MM.1S (cell line): ENCODE measurements around the gene FLVCR1.

Experiments
- DNase-seq: peaks from one replicate; pipeline ENCODE4 v3.0.0-alpha.2; 2015
- H2AFZ ChIP-seq: fragments of 300-600 bp; sonication (generic); 2 replicates; pipeline ENCODE4 v1.6.0; 2016; ENCODE audit warnings: antibody characterized with exemption, low read length
- H3F3A ChIP-seq: fragments of 300-600 bp; sonication (generic); 2 replicates; pipeline ENCODE4 v1.6.1; 2016; ENCODE audit warnings: mild to moderate bottlenecking, antibody characterized with exemption, low read length, moderate library complexity, mixed read lengths; ENCODE audit not compliant: insufficient read depth
- H3K27ac ChIP-seq: fragments of 300-600 bp; sonication (generic); 2 replicates; pipeline ENCODE4 v1.5.1; 2016; ENCODE audit warnings: mild to moderate bottlenecking, low read length
- H3K27me3 ChIP-seq: fragments of 300-600 bp; sonication (generic); replicated peaks from 2 replicates; pipeline ENCODE4 v1.6.0; 2016; ENCODE audit warnings: low read length; ENCODE audit not compliant: insufficient read depth
- H3K36me3 ChIP-seq: fragments of 300-600 bp; sonication (generic); replicated peaks from 2 replicates; pipeline ENCODE4 v1.6.1; 2016; ENCODE audit warnings: mild to moderate bottlenecking, low read length, mixed read lengths; ENCODE audit not compliant: insufficient read depth
- H3K4me1 ChIP-seq: fragments of 300-600 bp; sonication (generic); 2 replicates; pipeline ENCODE4 v1.6.1; 2016; ENCODE audit warnings: low read length, mixed read lengths
- H3K4me2 ChIP-seq: fragments of 300-600 bp; sonication (generic); 2 replicates; pipeline ENCODE4 v1.6.0; 2016; ENCODE audit warnings: low read depth, low read length
- H3K4me3 ChIP-seq: fragments of 300-600 bp; sonication (generic); 2 replicates; pipeline ENCODE4 v1.5.1; 2016; ENCODE audit warnings: low read length, mixed read lengths
- H3K79me2 ChIP-seq: fragments of 300-600 bp; sonication (generic); 2 replicates; pipeline ENCODE4 v1.6.1; 2016; ENCODE audit warnings: mixed run types, low read length, mixed read lengths
- H3K9ac ChIP-seq: fragments of 300-600 bp; sonication (generic); 2 replicates; pipeline ENCODE4 v1.6.1; 2016; ENCODE audit warnings: low read length, mixed read lengths
- H3K9me2 ChIP-seq: fragments of 300-600 bp; sonication (generic); replicated peaks from 2 replicates; pipeline ENCODE4 v1.6.1; 2016; ENCODE audit warnings: mild to moderate bottlenecking, low read length, mixed read lengths; ENCODE audit not compliant: insufficient read depth
- H3K9me3 ChIP-seq: fragments of 300-600 bp; sonication (generic); replicated peaks from 2 replicates; pipeline ENCODE4 v1.6.1; 2016; ENCODE audit warnings: mild to moderate bottlenecking, low read length, mixed read lengths; ENCODE audit not compliant: insufficient read depth
- H4K20me1 ChIP-seq: fragments of 300-600 bp; sonication (generic); 2 replicates; pipeline ENCODE4 v1.6.1; 2016; ENCODE audit warnings: mild to moderate bottlenecking, low read length, moderate library complexity, mixed read lengths; ENCODE audit not compliant: insufficient read depth
- EZH2 ChIP-seq: fragments of 300-600 bp; sonication (generic); optimal IDR thresholded peaks from 2 replicates; pipeline ENCODE3; 2017; ENCODE audit warnings: low read depth, mild to moderate bottlenecking, antibody characterized with exemption, low read length, mixed read lengths
- EZH2phosphoT487 ChIP-seq: fragments of 300-600 bp; sonication (generic); IDR thresholded peaks from 2 replicates; pipeline ENCODE4 v1.6.1; 2018; ENCODE audit warnings: antibody characterized with exemption, low read length
- TF ChIP-seq, protein P1 (sequence below): fragments of 300-600 bp; sonication (generic); IDR thresholded peaks from 2 replicates; pipeline ENCODE4 v1.5.1; 2016; ENCODE audit warnings: antibody characterized with exemption, low read length, mixed read lengths

Gene FLVCR1

DNA sequence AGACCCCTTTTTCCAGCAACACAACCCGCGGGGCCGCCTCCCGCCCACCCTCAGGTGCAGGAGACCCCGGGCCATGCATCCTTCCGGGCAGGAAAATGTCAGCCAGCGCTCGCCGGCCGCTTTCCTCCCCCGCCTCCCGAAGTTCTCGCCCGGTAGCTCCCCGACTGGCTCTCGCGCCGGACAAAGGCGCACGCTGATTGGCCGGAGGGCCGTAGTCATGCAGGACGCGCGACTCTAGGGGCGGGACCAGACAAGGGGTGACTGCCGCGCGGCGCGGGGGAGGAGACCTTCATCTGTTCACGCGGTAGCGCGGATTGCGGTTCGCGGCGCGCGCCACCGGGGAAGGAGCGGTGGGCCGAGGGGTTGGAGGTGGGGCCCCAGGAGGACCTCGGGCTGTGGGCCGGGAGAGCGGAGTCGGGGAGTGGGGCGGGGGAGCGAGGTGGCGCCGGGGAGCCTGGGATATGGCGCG is at the start of gene FLVCR1:
Gene FLVCR1 (plus strand): TSS at position 284 of the 469 bp plus-strand sequence. CDS start 178 bp downstream, at position 462.
- Histone ChIP-seq H3K9ac (peak within 1 kb of the TSS; percentile 86), H3K27me3 (no peaks in the 10 kb centered on the region), H3K4me2 (peak within 1 kb of the TSS; percentile 95), H3K4me1 (peaks cover 14% of the 10 kb centered on the region), H4K20me1 (no peaks in the 10 kb centered on the region), H2AFZ (peak within 1 kb of the TSS; percentile 77), H3K27ac (peak within 1 kb of the TSS; percentile 52; the same call in 1 of the 2 replicates), H3K4me3 (peak within 1 kb of the TSS; percentile 71), H3F3A (peaks cover 7% of the 10 kb centered on the region; the same call in 1 of the 2 replicates), H3K36me3 (no peaks in the 10 kb centered on the region), H3K79me2 (peaks cover 42% of the 10 kb centered on the region), H3K9me2 (no peaks in the 10 kb centered on the region), H3K9me3 (no peaks in the 10 kb centered on the region)
- TF ChIP-seq EZH2phosphoT487 (no peak), EZH2 (no peak)
- TF ChIP-seq, protein P1, sequence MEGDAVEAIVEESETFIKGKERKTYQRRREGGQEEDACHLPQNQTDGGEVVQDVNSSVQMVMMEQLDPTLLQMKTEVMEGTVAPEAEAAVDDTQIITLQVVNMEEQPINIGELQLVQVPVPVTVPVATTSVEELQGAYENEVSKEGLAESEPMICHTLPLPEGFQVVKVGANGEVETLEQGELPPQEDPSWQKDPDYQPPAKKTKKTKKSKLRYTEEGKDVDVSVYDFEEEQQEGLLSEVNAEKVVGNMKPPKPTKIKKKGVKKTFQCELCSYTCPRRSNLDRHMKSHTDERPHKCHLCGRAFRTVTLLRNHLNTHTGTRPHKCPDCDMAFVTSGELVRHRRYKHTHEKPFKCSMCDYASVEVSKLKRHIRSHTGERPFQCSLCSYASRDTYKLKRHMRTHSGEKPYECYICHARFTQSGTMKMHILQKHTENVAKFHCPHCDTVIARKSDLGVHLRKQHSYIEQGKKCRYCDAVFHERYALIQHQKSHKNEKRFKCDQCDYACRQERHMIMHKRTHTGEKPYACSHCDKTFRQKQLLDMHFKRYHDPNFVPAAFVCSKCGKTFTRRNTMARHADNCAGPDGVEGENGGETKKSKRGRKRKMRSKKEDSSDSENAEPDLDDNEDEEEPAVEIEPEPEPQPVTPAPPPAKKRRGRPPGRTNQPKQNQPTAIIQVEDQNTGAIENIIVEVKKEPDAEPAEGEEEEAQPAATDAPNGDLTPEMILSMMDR = no peak
- DNase-seq = peak; percentile 99

GRCh38 chr1:212814537-212815334 is 43.3 kb upstream of the FLVCR1 start:
- no peaks in the 10 kb centered on the region for H3K27me3 ChIP-seq
- DNase-seq = no peak
- no peaks in the 10 kb centered on the region for H4K20me1 ChIP-seq
- H3F3A ChIP-seq = no peaks in the 10 kb centered on the region
- H3K36me3 ChIP-seq = no peaks in the 10 kb centered on the region
- H3K27ac ChIP-seq = no peak overlapping the region
- TF ChIP-seq, protein P1 = peak; percentile 43
- no peak for TF ChIP-seq EZH2phosphoT487
- TF ChIP-seq EZH2 = no peak
- no peak overlapping the region for H3K4me3 ChIP-seq
- no peak overlapping the region for H3K9ac ChIP-seq
- H3K4me1 ChIP-seq = no peaks in the 10 kb centered on the region
- no peak overlapping the region for H2AFZ ChIP-seq
- H3K9me3 ChIP-seq = no peaks in the 10 kb centered on the region
- no peaks in the 10 kb centered on the region for H3K79me2 ChIP-seq
- no peak overlapping the region for H3K4me2 ChIP-seq
- H3K9me2 ChIP-seq = no peaks in the 10 kb centered on the region

GRCh38 chr1:212816567-212817278 is 41.4 kb upstream of the FLVCR1 start:
- no peaks in the 10 kb centered on the region for H3K9me3 ChIP-seq
- H3K4me1 ChIP-seq = no peaks in the 10 kb centered on the region
- H3K4me2 ChIP-seq = no peak overlapping the region
- no peak for DNase-seq
- no peaks in the 10 kb centered on the region for H3F3A ChIP-seq
- TF ChIP-seq, protein P1 = no peak
- TF ChIP-seq EZH2phosphoT487 = no peak
- no peak for TF ChIP-seq EZH2
- no peak overlapping the region for H3K27ac ChIP-seq
- no peak overlapping the region for H3K4me3 ChIP-seq
- no peaks in the 10 kb centered on the region for H3K79me2 ChIP-seq
- no peaks in the 10 kb centered on the region for H3K9me2 ChIP-seq
- H4K20me1 ChIP-seq = no peaks in the 10 kb centered on the region
- no peaks in the 10 kb centered on the region for H3K36me3 ChIP-seq
- no peaks in the 10 kb centered on the region for H3K27me3 ChIP-seq
- H3K9ac ChIP-seq = no peak overlapping the region
- no peak overlapping the region for H2AFZ ChIP-seq
